Rectal smooth muscle tissue (tissue), 1 donor: ENCODE data around the gene CTRB2.
"Not testable (repeated sequence)": the region's sequence is repeated elsewhere in the genome, so short reads cannot be mapped to it uniquely, and the experiment has no call there.

ENCODE experiments used
- H3K27ac ChIP-seq: one replicate; pipeline ENCODE4 v1.7.0; 2013; ENCODE audit warnings: low read depth, low read length, inconsistent platforms
- H3K27me3 ChIP-seq: one replicate; pipeline ENCODE4 v1.7.0; 2013; ENCODE audit warnings: low read length; ENCODE audit not compliant: control insufficient read depth, insufficient read depth
- H3K36me3 ChIP-seq: one replicate; pipeline ENCODE4 v1.7.0; 2013; ENCODE audit warnings: low read length; ENCODE audit not compliant: control insufficient read depth, insufficient read depth
- H3K4me1 ChIP-seq: one replicate; pipeline ENCODE4 v1.7.0; 2013; ENCODE audit warnings: low read length; ENCODE audit not compliant: control insufficient read depth, insufficient read depth
- H3K4me3 ChIP-seq: one replicate; pipeline ENCODE4 v1.7.0; 2013; ENCODE audit warnings: low read length
- H3K9ac ChIP-seq: one replicate; pipeline ENCODE4 v1.7.0; 2013; ENCODE audit warnings: low read length

The CTRB2 gene

DNA sequence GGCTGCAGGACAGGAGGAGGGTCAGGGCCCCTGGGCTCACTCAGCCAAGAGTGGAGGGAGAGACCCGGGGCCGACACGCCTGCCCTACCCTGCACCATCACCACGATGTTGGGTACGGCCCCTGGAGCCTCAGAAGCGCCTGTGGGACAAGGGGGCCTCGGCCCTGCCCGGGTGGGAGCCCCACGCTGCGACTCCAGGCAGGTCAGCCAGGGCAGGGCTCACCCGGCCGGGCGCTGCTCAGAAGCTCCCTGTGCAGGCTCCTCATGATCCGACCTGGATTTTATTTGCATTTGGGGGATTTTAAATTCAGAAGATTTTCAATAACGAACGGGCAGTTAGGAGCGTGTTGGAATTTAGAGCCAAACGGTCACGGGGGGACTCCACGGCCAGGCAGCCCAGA, 2.1 kb downstream of the CTRB2 start:
- not testable (repeated sequence) for H3K36me3 ChIP-seq, H3K4me3 ChIP-seq

DNA sequence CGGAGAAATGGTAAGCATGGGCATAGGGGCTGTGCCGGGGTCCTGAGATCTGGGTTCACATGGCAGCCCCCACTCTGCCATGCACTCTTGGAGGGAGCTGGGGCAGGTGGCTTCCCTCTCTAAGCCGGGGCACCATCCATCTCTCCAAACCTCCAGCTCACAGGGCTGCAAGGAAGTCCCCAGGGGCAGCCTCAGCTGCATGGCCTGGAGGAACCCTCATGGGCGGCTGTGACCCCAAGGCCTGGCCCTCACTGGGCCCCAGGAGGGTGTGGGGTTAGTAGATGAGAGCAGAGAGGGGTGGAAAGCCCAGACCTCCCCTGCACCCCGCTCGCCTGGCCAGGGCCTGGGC, 2.6 kb downstream of the CTRB2 start:
- Histone ChIP-seq H3K27me3 (no peaks in the 10 kb centered on the region), H3K27ac (no peak overlapping the region), H3K36me3 (no peaks in the 10 kb centered on the region), H3K4me1 (no peaks in the 10 kb centered on the region), H3K9ac (no peak overlapping the region), H3K4me3 (no peak overlapping the region)

More for the DNA sequence above, 2.1 kb downstream of the CTRB2 start:
- H3K4me1 ChIP-seq, H3K27ac ChIP-seq, H3K9ac ChIP-seq, H3K27me3 ChIP-seq: not testable (repeated sequence)

DNA sequence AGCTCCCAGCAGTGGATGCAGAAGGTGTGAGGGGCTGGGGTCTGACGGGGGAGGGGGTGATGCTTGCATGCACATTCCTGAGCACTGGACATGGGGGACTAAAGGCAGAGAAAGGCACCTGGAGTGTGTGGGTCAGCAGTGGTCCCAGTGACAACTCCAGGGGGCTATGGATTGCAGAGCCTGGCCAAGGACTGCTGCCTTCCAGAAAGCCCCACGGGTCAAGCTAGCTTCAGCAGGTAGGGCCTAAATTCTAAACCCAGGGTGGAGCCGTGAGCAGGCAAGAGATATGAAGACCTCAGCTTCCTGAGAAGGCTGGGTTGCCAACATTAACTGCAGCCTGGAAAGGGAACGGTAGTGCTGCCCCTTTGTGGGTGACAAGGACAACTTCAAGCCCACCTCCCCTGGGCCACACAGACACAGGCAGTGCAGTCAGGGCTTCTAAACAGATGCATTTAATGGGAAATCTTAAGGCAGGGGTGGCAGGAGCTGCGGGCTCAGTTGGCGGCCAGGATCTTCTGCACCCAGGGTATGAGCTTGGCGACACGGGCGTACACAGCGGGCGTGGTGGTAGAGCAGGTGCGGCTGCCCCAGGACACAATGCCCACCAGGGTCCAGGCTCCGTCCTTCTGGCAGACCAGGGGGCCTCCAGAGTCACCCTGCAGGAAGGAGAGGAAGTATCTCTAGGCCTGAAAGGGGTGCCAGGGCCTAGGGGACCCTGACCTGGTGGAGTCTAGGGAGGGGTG, 3.1 kb downstream of the CTRB2 start:
- H3K27me3 ChIP-seq, result no peaks in the 10 kb centered on the region
- H3K4me3 ChIP-seq, result no peak overlapping the region
- H3K4me1 ChIP-seq, result no peaks in the 10 kb centered on the region
- H3K27ac ChIP-seq, result no peak overlapping the region
- H3K9ac ChIP-seq, result no peak overlapping the region
- H3K36me3 ChIP-seq, result no peaks in the 10 kb centered on the region

DNA sequence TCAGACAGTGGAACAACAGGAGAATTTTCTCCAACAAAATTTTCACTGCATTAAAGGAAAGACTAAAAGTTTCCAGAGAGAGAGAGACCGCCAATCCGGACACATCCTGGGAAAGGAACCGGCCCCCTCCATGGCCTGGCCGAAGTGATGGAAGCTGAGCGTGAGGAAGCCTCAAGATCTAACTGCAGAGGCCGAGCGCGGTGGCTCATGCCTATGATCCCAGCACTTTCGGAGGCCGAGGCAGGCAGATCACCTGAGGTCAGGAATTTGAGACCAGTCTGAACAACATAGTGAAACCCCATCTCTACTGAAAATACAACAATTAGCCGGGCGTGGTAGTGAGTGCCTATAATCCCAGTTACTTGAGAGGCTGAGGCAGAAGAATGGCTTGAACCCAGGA, 3.9 kb downstream of the CTRB2 start:
- no peak overlapping the region for H3K9ac ChIP-seq
- H3K36me3 ChIP-seq, result no peaks in the 10 kb centered on the region
- H3K27ac ChIP-seq, result no peak overlapping the region
- no peak overlapping the region for H3K4me3 ChIP-seq
- no peaks in the 10 kb centered on the region for H3K4me1 ChIP-seq
- H3K27me3 ChIP-seq, result no peaks in the 10 kb centered on the region

DNA sequence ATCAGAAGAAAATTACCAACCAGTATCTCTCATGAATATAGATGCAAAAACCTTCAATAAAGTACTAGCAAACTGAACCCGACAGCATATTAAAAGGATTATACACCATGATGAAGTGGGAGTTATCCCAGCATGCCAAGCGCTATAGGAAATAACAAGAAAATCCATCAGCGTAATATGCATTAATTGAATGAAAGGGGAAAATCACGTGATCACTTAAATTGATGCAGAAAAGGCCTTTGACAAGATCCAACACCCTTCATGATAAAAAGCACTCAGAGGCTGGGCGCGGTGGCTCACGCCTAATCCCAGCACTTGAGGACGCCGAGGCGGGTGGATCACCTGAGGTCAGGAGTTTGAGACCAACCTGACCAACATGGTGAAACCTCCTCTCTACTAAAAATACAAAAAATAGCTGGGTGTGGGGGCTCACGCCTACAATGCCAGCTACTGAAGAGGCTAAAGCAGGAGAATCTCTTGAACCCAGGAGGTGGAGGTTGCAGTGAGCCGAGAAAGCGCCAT, 4.8 kb downstream of the CTRB2 start:
- Histone ChIP-seq H3K27ac (no peak overlapping the region), H3K27me3 (no peaks in the 10 kb centered on the region), H3K36me3 (no peaks in the 10 kb centered on the region), H3K4me3 (no peak overlapping the region), H3K9ac (no peak overlapping the region), H3K4me1 (no peaks in the 10 kb centered on the region)

DNA sequence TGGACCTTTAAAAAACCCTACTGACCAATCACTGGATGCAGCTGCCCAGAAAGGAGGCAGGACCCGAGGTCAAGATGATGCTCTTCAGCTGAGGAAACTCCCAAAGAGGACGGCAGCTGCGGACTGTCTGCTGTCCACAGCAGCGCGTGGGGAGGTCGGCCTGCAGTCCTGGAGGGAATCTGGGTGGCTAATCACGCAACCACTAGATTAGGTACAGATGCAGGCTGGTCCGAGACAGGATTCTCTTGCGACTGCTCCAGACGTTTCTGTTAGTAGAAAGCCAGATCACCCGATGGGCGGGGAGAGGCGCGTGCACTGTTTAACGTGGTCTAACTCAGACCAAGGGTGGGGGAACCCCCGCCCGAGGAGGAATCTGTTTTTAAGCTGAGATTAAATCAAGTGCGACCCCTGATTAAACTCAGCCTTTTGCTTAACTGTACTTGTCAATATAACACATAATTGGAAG, 8.8 kb downstream of the CTRB2 start:
- H3K9ac ChIP-seq, result no peak overlapping the region
- no peaks in the 10 kb centered on the region for H3K27me3 ChIP-seq
- no peak overlapping the region for H3K4me3 ChIP-seq
- H3K4me1 ChIP-seq, result no peaks in the 10 kb centered on the region
- no peaks in the 10 kb centered on the region for H3K36me3 ChIP-seq
- H3K27ac ChIP-seq, result no peak overlapping the region

DNA sequence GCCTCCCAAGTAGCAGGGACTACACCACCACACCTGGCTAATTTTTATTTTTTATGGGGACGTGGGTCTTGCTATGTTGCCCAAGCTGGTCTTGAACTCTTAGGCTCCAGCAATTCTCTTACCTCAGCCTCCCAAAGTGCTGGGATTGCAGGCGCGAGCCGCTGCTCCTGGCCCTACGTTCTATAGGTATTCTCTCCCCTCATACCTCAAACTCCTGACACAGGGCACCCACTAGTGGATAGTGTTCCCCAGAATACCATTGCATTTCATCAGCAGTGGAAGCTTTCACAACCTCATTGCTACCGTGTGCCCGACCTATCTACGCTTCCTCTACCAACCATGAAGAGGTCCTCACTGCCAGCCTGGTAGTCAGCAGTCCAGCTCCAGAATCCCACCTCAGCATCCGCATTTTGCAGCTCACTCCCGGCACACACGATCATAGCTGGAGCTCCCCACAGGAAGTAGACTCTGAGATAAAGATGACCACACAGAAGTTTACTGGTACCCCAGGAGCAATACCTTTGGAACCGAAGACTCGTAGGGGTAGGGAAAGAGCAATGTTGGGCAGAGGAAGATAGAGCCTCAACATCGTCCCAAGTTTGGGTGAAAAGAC, 9.3 kb downstream of the CTRB2 start:
- Histone ChIP-seq H3K36me3 (no peaks in the 10 kb centered on the region), H3K4me3 (no peak overlapping the region), H3K4me1 (no peaks in the 10 kb centered on the region), H3K27me3 (no peaks in the 10 kb centered on the region), H3K27ac (no peak overlapping the region), H3K9ac (no peak overlapping the region)

DNA sequence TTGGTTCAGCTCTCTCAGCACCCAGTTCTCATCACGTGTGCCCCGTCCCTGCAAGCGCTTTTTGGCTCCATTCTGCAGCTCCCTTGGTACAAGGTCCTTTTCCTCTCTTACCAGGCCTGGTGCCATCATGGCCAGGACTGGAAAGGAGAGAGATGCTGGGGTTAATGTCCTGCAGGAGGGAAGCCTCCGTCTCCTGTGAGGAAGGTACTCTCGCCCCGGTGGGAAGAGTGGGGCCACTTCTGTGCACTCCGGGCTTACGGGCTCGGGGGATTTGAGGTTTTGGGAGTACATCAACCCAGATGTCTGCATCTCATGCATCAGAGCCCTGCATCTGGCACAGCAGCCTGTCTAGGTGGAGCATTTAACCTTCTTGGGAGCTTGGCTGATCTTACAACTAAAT, 10.1 kb downstream of the CTRB2 start:
- no peak overlapping the region for H3K9ac ChIP-seq
- no peaks in the 10 kb centered on the region for H3K27me3 ChIP-seq
- H3K27ac ChIP-seq, result no peak overlapping the region
- no peaks in the 10 kb centered on the region for H3K36me3 ChIP-seq
- no peaks in the 10 kb centered on the region for H3K4me1 ChIP-seq
- no peak overlapping the region for H3K4me3 ChIP-seq

DNA sequence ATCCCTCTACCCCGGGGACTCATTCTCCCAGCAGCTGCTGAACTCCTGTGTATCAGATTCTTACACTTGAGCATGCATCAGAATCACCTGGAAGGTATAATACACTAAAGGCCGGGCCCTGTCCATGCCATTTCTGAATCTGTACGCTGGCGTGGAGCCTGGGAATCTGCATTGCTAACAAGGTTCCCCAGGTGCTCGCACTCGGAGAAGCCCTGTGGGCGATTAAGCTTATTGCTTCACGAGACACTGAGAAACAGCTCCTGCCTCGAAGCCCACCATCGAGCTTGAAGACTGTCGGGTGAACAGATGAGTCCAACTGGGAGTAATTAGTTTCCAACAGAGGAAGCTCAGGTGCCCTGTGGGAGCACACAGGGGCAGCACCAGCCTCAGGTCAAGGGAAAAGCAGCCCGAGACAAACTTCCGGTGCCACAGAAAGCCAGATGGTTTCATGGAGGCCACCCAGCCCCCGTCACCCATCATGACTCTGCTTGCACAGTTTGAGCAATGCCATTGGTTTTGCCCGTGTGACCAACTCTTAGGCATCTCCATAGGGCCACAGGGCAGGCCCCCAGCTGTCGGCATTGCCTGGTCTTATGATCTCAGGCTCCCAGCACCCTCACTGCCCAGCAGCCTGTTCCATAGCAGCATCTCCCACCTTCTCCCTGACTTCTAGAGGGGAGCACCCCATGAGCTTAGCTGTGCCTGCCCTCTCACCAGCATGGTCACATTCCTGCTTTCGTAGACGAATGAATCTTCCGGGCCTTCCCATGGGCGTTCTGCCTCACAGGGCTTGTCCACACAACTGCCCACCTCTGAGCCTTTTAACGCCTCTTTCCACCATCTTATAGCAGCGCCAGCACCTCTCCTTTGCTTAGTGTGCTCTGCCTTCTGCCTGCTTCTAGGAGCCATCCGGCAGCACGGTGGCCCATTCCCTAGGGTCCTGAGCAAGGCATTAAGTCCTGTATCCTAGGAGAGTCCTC, 10.9 kb downstream of the CTRB2 start:
- H3K9ac ChIP-seq, result no peak overlapping the region
- no peak overlapping the region for H3K4me3 ChIP-seq
- H3K27me3 ChIP-seq, result no peaks in the 10 kb centered on the region
- no peak overlapping the region for H3K27ac ChIP-seq
- no peaks in the 10 kb centered on the region for H3K4me1 ChIP-seq
- no peaks in the 10 kb centered on the region for H3K36me3 ChIP-seq

DNA sequence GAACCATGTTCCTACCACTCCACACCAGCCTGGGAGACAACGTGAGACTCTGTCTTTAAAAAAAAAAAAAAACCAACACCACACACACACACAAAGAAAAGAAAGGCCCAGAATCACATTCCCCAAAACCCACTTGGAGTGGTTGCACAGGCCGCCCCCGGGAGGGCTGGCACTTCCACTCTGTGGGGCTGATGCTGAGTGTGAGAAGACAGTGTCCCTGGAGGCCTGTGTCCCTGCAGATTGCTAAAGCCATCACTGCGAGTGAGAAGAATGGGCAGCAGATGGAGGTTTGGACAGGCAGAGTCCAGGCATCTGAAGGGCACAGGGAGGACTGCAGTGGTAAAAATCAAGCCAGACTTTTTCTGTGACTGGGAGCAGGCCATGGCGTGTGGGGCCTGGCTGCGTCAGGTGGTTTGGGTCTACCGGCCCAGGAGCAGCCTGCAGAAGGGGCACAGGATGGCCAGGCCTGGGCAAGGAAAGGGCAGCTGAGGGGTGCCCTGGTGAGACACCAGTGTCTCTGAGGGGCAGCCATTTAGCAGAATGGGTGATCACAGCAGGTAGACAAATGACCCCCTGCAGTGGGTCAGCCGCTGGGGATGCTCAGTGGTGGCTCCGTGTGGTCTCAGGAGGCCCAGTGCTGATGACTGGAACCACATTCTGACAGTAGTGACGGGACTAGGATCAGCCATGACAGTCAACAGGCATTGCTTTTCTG, 13.1 kb downstream of the CTRB2 start:
- Histone ChIP-seq H3K4me3 (no peak overlapping the region), H3K27ac (no peak overlapping the region), H3K9ac (no peak overlapping the region), H3K36me3 (no peaks in the 10 kb centered on the region), H3K27me3 (no peaks in the 10 kb centered on the region), H3K4me1 (no peaks in the 10 kb centered on the region)

DNA sequence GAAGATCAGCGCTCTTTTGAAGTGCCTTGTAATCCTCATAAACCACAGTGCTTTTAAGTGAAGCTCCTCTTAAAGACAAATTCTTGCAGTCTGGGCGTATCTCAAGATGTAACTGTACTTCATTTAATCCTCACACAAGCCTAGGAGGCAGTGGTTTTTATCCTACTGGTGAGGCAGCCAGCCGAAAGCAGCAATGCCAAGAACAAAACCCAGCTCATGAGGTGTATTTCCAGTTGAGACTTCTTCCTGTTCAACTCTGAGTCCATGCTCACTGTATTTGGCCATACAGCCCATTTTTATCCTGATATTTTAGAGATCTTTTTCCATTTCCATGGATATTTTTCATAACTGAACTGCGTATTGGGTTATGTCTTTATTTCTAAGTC, 13.7 kb downstream of the CTRB2 start:
- H3K36me3 ChIP-seq, result no peaks in the 10 kb centered on the region
- H3K4me1 ChIP-seq, result no peaks in the 10 kb centered on the region
- H3K27ac ChIP-seq, result no peak overlapping the region
- no peaks in the 10 kb centered on the region for H3K27me3 ChIP-seq
- H3K4me3 ChIP-seq, result no peak overlapping the region
- H3K9ac ChIP-seq, result no peak overlapping the region
